Upper lobe of left lung (tissue), 6 donors: Measurements from ENCODE around the gene TUBB4B. TPM values are rescaled to one million over a fixed set of nuclear protein-coding genes. Genes with fewer than 3 reads are reported as not detected.
A peak's percentile ranks its signal among the peaks of the same experiment; 100 is the strongest.

ENCODE experiments used
- ATAC-seq, 2 donors: fragments of 200-7000 bp; cut with Tn5 transposase; one replicate each; pipeline ENCODE4 v1.9.1; 2022; ENCODE audit warnings: mild to moderate bottlenecking in 2 of 2, moderate library complexity in 2 of 2; ENCODE audit not compliant: low FRiP score in 2 of 2
- DNase-seq, 2 donors: peaks; one replicate each; pipeline ENCODE4 v3.0.0-alpha.2; 2019 to 2020
- H3K27ac ChIP-seq, 4 donors: fragments of 200-600 bp; sonication (generic); one replicate each; pipeline ENCODE4 v1.5.1; 2016 to 2019
- H3K27me3 ChIP-seq, 4 donors: fragments of 200-600 bp; sonication (generic); one replicate each; pipeline ENCODE4 v1.5.1; 2017 to 2019
- H3K36me3 ChIP-seq, 4 donors: fragments of 200-600 bp; sonication (generic); one replicate each; pipeline ENCODE4 v1.5.1; 2016 to 2019
- H3K4me1 ChIP-seq, 4 donors: fragments of 200-600 bp; sonication (generic); one replicate each; pipeline ENCODE4 v1.5.1; 2018 to 2019
- H3K4me3 ChIP-seq, 4 donors: fragments of 200-600 bp; sonication (generic); one replicate each; pipeline ENCODE4 v1.5.1; 2017 to 2019; ENCODE audit warnings: mild to moderate bottlenecking in 2 of 4, moderate library complexity in 1 of 4
- H3K9me3 ChIP-seq, 4 donors: fragments of 200-600 bp; sonication (generic); one replicate each; pipeline ENCODE4 v1.5.1; 2018 to 2019
- CTCF ChIP-seq, 6 experiments: fragments of 450-650 bp in 4 of 6; fragments of 200-600 bp in 2 of 6; sonication (generic) in 2 of 6; IDR thresholded peaks; one replicate each; pipeline ENCODE4 v1.5.1; 2016 to 2019; ENCODE audit warnings: antibody characterized with exemption in 6 of 6
- EP300 ChIP-seq, 4 donors: sonication (generic); formaldehyde crosslinking; IDR thresholded peaks; one replicate each; pipeline ENCODE4 v1.5.1; 2017; ENCODE audit warnings: antibody characterized with exemption in 4 of 4, control low read depth in 2 of 4
- POLR2A ChIP-seq, 4 donors: fragments of 450-650 bp; IDR thresholded peaks; one replicate each; pipeline ENCODE4 v1.5.1; 2016 to 2017; ENCODE audit warnings: antibody characterized with exemption in 4 of 4, mild to moderate bottlenecking in 2 of 4
- POLR2AphosphoS5 ChIP-seq, 2 donors: sonication (generic); formaldehyde crosslinking; IDR thresholded peaks; one replicate each; pipeline ENCODE4 v1.5.1; 2017; ENCODE audit warnings: antibody characterized with exemption in 2 of 2
- WGBS, 2 donors: methylation state at CpG; one replicate each; pipeline ENCODE4 v1.1.5; 2017 to 2018; 5-methylcytosine and 5-hydroxymethylcytosine counted together
- total RNA-seq, 6 donors: library from RNA; depleted of rRNA in 4 of 6; stranded (reverse); fragments of >200 nt in 4 of 6; gene quantifications; one replicate each; pipeline versions ENCODE4 v1.1.0 to v1.2.1, GENCODE V29; 2016 to 2021
- donor health status: DM: no; HTN: no; CAD: no; lungs with moderate emphysema.
- donor health status: DM: no; HTN: yes; CAD: no; lungs with severe emphysema.

The TUBB4B gene
- total RNA-seq, 6 donors from 2014 or later: 120 to 539 (median 227) TPM

GRCh38 chr9:137247135-137247915 is 6.2 kb downstream of the TUBB4B start:
- H3K9me3 ChIP-seq: no peaks in the 10 kb centered on the region
- TF ChIP-seq EP300 (IDR thresholded peaks at IDR 0.05): no peak
- no peak for TF ChIP-seq CTCF (IDR thresholded peaks at IDR 0.05)
- TF ChIP-seq POLR2A (IDR thresholded peaks at IDR 0.05): no peak
- no peak for TF ChIP-seq POLR2AphosphoS5 (IDR thresholded peaks at IDR 0.05)
- H3K4me3 ChIP-seq: no peak overlapping the region
- ATAC-seq: peak; percentile 1 to 71
- H3K4me1 ChIP-seq: peaks cover 12 to 34% (median 18%) of the 10 kb centered on the region in 4 donors
- H3K27ac ChIP-seq: peak overlapping the region in 3 of 4 donors; percentile 35 to 63 (median 37)
- peaks cover 9 to 16% (median 13%) of the 10 kb centered on the region in 4 donors for H3K36me3 ChIP-seq
- no peaks in the 10 kb centered on the region for H3K27me3 ChIP-seq
- 60 to 65% methylated on average over 16 to 20 of the region's 20 CpGs for WGBS, 2 donors
- DNase-seq: peak; percentile 72 to 79

- TF ChIP-seq CTCF (IDR thresholded peaks at IDR 0.05): no peak
- no peak for TF ChIP-seq POLR2AphosphoS5 (IDR thresholded peaks at IDR 0.05)
- no peak for TF ChIP-seq EP300 (IDR thresholded peaks at IDR 0.05)
- 72 to 88% methylated on average over 6 of the region's 6 CpGs for WGBS, 2 donors
- H3K4me3 ChIP-seq: no peak overlapping the region
- H3K9me3 ChIP-seq: no peaks in the 10 kb centered on the region
- H3K4me1 ChIP-seq: peaks cover 6 to 29% (median 13%) of the 10 kb centered on the region in 4 donors
- peak in 1 of 2 donors; percentile 50 for DNase-seq
- no peak for ATAC-seq
- H3K27me3 ChIP-seq: no peaks in the 10 kb centered on the region
- peak overlapping the region in 2 of 4 donors; percentile 6 to 63 for H3K27ac ChIP-seq
- peaks cover 7 to 11% (median 8%) of the 10 kb centered on the region in 4 donors for H3K36me3 ChIP-seq
Observed at GRCh38 chr9:137247916-137248175, 6.8 kb downstream of the TUBB4B start.

GRCh38 chr9:137250329-137251193 is 9.5 kb downstream of the TUBB4B start:
- Histone ChIP-seq H3K9me3 (no peaks in the 10 kb centered on the region), H3K27me3 (no peaks in the 10 kb centered on the region), H3K36me3 (no peaks in the 10 kb centered on the region), H3K4me3 (no peak overlapping the region), H3K27ac (no peak overlapping the region), H3K4me1 (peaks cover 8 to 24% (median 13%) of the 10 kb centered on the region in 4 donors)
- DNase-seq: peak in 1 of 2 donors; percentile 66
- no peak for ATAC-seq
- WGBS, 2 donors: 60 to 85% methylated on average over 2 to 15 of the region's 18 CpGs
- TF ChIP-seq POLR2AphosphoS5 (IDR thresholded peaks at IDR 0.05) (no peak), CTCF (IDR thresholded peaks at IDR 0.05) (no peak), POLR2A (IDR thresholded peaks at IDR 0.05) (no peak), EP300 (IDR thresholded peaks at IDR 0.05) (no peak)

- Histone ChIP-seq H3K36me3 (no peaks in the 10 kb centered on the region), H3K27me3 (no peaks in the 10 kb centered on the region), H3K27ac (no peak within 1 kb of the TSS), H3K4me3 (no peak within 1 kb of the TSS), H3K9me3 (no peaks in the 10 kb centered on the region), H3K4me1 (peaks cover 12 to 29% (median 18%) of the 10 kb centered on the region in 4 donors)
- TF ChIP-seq CTCF (IDR thresholded peaks at IDR 0.05): no peak
- TF ChIP-seq EP300 (IDR thresholded peaks at IDR 0.05): no peak
- TF ChIP-seq POLR2AphosphoS5 (IDR thresholded peaks at IDR 0.05): no peak
- no peak for TF ChIP-seq POLR2A (IDR thresholded peaks at IDR 0.05)
- ATAC-seq: no peak
- WGBS, 2 donors: 83 to 86% methylated on average over 3 to 4 of the region's 4 CpGs
- no peak for DNase-seq
Observed at GRCh38 chr9:137251194-137251461, 10.0 kb downstream of the TUBB4B start, which contains the start of gene STPG3. Gene STPG3, plus strand, starts transcription at chr9:137251286. Its CDS starts 1 bp downstream, at chr9:137251287.
